Bronchial epithelial cell (primary cell): Measurements from ENCODE around the gene HIPK4. TPM values are rescaled to one million over a fixed set of nuclear protein-coding genes. Genes with fewer than 3 reads are reported as not detected.

Source experiments
- DNase-seq: peaks from one replicate; pipeline ENCODE4 v3.0.0-alpha.2; 2010; ENCODE audit warnings: low read depth
- FAIRE-seq: peaks from 2 replicates; lab custom pipeline; 2011; peaks lifted over from hg19 to GRCh38; lab: Jason Lieb, UNC
- H3K27me3 ChIP-seq: 2 replicates; pipeline ENCODE4 v1.5.1; 2011; ENCODE audit warnings: low read length; ENCODE audit not compliant: control insufficient read depth, insufficient read depth
- H3K36me3 ChIP-seq: 2 replicates; pipeline ENCODE4 v1.5.1; 2011; ENCODE audit warnings: low read length; ENCODE audit not compliant: control insufficient read depth, insufficient read depth
- H3K4me3 ChIP-seq: 2 replicates; pipeline ENCODE4 v1.5.1; 2011; ENCODE audit warnings: mild to moderate bottlenecking, low read depth, low read length, control low read depth
- total RNA-seq: library from RNA; depleted of rRNA; stranded (reverse); fragments of >200 nt; gene quantifications from 2 replicates; pipeline ENCODE4 v1.2.1, GENCODE V29; 2014
- TF ChIP-seq, protein P1 (sequence below): IDR thresholded peaks from 2 replicates; pipeline ENCODE4 v1.5.1; 2011; ENCODE audit warnings: mild to moderate bottlenecking, moderate library complexity, low read length, control low read depth, inconsistent platforms; ENCODE audit not compliant: insufficient read depth, severe bottlenecking

The HIPK4 gene
- total RNA-seq, 1 donor from 2014 or later, result 0.26 TPM

DNA sequence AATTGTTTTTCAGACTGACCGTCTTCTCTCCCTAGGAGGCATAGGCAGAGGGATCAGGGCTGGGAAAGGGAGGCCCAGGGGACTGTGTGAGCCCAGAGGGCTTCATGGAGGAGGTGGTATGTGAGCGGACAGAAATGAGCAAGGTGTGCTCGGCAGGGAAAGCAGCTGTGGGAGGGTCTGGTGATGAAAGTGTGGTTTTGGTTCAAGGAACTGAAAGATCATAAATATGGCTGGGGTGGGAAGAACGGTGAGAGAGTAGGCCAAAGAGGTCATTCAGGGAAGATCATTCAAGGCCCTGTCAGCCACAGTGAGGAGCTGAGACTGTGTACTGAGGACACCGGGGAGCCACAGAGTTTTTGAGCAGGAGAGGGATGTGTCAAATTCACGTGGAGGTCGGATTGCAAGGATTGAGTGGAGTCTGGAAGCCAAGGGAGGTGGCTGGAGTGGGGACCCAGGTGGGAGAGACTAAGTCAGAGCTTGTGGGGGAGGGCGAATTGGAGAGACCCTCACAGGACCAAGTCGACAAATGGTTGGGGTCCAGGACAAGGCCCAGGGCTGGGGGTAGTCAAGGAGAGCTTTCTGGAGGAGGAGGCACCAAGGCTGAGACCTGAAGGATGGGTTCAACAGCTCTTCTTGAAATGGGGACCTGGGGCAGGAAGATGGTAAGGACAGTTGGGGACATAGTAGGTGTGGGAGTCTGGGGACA lies 33.9 kb downstream of the HIPK4 start:
- TF ChIP-seq, protein P1, sequence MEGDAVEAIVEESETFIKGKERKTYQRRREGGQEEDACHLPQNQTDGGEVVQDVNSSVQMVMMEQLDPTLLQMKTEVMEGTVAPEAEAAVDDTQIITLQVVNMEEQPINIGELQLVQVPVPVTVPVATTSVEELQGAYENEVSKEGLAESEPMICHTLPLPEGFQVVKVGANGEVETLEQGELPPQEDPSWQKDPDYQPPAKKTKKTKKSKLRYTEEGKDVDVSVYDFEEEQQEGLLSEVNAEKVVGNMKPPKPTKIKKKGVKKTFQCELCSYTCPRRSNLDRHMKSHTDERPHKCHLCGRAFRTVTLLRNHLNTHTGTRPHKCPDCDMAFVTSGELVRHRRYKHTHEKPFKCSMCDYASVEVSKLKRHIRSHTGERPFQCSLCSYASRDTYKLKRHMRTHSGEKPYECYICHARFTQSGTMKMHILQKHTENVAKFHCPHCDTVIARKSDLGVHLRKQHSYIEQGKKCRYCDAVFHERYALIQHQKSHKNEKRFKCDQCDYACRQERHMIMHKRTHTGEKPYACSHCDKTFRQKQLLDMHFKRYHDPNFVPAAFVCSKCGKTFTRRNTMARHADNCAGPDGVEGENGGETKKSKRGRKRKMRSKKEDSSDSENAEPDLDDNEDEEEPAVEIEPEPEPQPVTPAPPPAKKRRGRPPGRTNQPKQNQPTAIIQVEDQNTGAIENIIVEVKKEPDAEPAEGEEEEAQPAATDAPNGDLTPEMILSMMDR, result no peak
- DNase-seq, result no peak
- no peak for FAIRE-seq
- Histone ChIP-seq H3K4me3 (no peak overlapping the region), H3K27me3 (no peaks in the 10 kb centered on the region), H3K36me3 (peaks cover 4% of the 10 kb centered on the region)

DNA sequence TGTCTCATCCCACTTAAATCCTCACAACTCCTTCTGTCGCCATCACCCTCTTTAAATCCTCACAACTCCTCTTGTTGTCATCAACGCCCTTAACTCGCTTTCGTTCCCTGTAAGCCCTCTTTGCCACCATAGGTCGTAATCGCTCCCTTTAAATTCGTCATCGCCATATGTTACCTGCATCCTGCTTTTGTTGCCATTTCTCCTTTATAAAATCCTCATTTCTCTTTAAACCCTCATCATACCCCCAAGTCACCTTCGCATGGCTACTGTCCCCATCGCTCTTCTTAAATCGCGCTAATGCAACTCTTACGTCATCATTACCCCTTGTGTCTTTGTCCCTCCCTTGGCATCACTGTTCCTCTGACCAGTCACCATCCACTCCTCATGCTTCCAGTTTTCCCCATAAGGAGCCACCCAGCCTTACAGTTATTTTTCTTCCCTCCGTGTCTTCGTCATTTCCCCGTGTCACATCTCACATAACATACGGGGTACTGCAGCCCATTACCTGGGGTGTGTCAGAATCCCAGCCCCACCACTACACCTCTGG lies 40.9 kb downstream of the HIPK4 start:
- TF ChIP-seq, protein P1, result no peak
- DNase-seq (peak; percentile 46), FAIRE-seq (no peak)

DNA sequence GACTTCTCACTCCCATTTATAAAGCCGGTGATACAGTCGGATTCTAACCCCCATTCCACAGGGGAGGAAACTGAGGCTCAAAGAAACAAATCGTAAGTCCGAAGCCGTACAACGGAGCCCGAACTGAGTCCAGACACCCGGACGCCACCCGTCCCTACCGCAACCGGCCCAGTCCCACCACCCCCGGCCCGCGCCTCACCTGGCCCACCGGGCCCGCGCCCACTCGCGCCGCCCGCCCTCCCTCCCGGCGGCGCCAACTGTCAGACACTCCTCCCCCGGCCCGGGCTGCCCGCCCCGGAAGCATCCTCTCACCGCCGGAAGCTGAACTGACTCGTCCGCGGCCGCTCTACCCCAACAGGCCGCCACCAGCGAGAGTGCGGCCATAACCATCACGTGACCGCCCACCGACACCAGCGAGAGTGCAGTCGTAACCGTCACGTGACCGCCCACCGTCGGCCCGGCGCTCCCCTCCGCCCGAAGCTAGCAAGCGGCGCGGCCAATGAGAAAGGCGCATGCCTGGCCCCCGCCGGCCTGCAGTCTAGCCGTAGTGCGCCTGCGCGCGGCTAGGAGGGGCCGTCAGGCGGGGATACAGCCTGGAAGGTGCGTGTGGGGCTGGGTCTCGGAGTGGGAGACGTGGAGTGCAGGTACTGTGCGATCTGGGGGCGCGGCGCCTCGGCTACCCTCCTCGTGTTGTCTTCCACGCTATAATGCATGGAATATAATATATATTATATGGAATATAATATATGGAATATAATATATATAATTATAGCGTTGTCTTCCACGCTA lies 41.7 kb downstream of the HIPK4 start, which contains the start of the genes C19orf47 and PLD3:
Gene C19orf47, minus strand, starts transcription at position 273 of the 789 bp plus-strand sequence. CDS start 6,540 bp downstream, outside the sequence.
Gene PLD3, plus strand, starts transcription at position 571 of the 789 bp plus-strand sequence. CDS start 17,789 bp downstream, outside the sequence.
- Histone ChIP-seq H3K36me3 (no peaks in the 10 kb centered on the region), H3K27me3 (no peaks in the 10 kb centered on the region), H3K4me3 (peak within 1 kb of the TSS; percentile 71)
- TF ChIP-seq, protein P1, result no peak
- DNase-seq, result peak; percentile 95
- no peak for FAIRE-seq

More for the DNA sequence above, 40.9 kb downstream of the HIPK4 start:
- Histone ChIP-seq H3K4me3 (peak overlapping the region; percentile 71), H3K36me3 (no peaks in the 10 kb centered on the region), H3K27me3 (no peaks in the 10 kb centered on the region)

DNA sequence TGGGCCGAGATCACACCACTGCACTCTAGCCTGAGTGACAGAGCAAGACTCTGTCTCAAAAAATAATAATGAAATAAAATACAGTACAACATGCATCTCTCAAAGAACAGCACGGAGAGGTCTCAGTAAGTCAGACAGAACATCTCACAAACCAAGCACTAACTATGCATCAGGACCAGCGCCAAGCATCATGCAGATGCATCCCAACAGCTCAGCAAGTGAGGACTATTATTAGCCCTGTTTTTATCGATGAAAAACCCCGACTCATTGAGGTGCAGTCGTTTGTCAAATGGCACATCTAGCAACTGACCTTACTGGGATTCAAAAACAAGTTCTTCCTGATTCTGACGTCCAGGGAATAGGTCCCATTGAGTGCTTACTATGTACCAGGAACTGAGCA lies 45.6 kb downstream of the HIPK4 start:
- no peak for FAIRE-seq
- TF ChIP-seq, protein P1, result no peak
- peaks cover 3% of the 10 kb centered on the region for H3K36me3 ChIP-seq

DNA sequence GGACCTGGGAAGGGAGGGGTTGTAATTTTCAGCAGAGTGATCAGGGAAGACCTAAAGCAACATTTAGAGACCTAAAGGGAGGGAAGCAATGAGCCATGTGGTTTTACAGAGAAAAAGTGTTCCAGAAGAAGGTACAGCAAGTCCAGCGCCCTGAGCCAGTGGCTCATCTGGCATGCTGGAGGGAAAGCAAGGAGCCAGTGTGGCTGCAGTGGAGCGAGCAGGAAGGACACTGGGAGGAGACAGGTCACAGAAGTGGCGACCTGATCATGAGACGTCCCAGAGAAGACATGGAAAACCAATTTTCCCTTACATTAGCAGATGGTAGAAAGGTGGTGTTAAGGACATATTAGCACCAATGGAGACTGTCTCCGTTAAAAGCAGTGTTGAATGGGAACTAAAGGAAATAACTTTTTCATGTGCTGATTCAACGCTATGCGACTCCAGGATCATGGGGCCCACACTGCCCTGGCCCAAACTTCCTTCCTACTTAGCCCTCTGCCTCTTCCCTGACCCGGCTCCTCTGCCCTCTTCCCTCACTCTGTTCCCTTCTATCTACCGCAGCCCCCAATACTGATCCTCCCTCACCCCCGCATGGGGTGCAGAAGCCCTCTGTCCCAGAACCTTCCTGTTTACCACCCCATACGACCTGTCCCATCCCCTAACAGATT lies 47.2 kb downstream of the HIPK4 start:
- Histone ChIP-seq H3K27me3 (no peaks in the 10 kb centered on the region), H3K4me3 (no peak overlapping the region), H3K36me3 (peaks cover 5% of the 10 kb centered on the region)
- DNase-seq (no peak), FAIRE-seq (no peak)
- TF ChIP-seq, protein P1, result no peak

More for the DNA sequence above, 45.6 kb downstream of the HIPK4 start:
- no peaks in the 10 kb centered on the region for H3K27me3 ChIP-seq
- no peak for DNase-seq
- no peak overlapping the region for H3K4me3 ChIP-seq
